ENCODE results near the gene NOS3.
"Not testable (repeated sequence)": the region's sequence is repeated elsewhere in the genome, so short reads cannot be mapped to it uniquely, and the experiment has no call there.

The NOS3 gene

GRCh38 chr7:151005566-151005965, 14.7 kb downstream of the NOS3 start:
- no peak for DNase-seq

DNA sequence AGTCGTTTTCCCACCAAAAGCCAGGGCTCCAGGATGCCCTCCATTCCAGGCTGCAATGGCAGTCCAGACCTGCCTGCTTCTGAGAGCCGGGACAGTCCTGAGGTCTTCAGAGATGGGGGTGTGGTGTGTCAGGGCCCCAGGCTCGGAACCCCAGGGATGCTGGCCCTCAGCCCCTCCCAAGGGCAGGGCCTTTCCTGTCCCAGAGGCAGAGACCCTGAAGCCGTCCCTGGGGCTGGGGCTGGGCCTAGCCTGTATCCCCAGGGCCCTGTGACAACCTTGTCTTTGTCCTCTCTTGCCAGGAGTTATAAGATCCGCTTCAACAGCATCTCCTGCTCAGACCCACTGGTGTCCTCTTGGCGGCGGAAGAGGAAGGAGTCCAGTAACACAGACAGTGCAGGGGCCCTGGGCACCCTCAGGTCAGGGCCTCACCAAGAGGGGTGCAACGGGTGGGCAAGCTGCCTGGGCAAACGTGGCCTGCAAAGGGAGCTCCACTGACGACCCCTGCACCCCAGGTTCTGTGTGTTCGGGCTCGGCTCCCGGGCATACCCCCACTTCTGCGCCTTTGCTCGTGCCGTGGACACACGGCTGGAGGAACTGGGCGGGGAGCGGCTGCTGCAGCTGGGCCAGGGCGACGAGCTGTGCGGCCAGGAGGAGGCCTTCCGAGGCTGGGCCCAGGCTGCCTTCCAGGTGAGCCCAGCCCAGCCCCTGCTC, 15.9 kb downstream of the NOS3 start:
- DNase-seq: no peak

- peak; percentile 63 for DNase-seq
These were observed 16.7 kb downstream of the NOS3 start for GRCh38 chr7:151007469-151007898.

- peak; percentile 73 for DNase-seq
These were observed 17.3 kb downstream of the NOS3 start for GRCh38 chr7:151008143-151008510.

- peak; percentile 95 for DNase-seq
These were observed 17.9 kb downstream of the NOS3 start for GRCh38 chr7:151008511-151009323.

GRCh38 chr7:151009327-151010036, 18.7 kb downstream of the NOS3 start:
- peak; percentile 63 for DNase-seq

- peak; percentile 62 for DNase-seq
These were observed 19.2 kb downstream of the NOS3 start for GRCh38 chr7:151010037-151010306.

DNA sequence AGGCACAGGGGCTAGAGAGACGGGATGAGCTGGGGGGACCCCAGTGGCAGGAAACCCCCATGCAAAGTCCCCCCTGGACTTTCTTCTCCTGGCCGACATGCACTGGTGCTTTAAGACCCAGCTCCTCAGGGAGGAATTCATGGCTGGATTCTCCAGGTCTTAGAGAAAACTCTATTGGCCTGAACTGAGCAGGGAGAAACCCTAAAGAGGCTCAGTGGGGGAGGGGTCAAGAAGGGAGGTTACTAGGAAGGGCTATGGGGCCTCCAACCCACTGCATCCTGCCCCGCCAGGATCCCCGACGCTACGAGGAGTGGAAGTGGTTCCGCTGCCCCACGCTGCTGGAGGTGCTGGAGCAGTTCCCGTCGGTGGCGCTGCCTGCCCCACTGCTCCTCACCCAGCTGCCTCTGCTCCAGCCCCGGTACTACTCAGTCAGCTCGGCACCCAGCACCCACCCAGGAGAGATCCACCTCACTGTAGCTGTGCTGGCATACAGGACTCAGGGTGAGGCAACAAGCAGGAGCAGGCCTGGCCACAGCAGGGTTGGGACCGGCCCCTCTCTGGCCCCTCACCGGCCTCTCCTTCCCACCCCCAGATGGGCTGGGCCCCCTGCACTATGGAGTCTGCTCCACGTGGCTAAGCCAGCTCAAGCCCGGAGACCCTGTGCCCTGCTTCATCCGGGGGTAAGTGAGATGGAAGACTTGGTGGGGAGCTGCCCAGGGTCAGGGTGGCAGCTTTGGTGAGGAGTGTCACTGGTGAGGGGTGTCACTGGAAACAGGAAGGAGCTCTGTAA, 19.7 kb downstream of the NOS3 start:
- DNase-seq: peak; percentile 81

DNA sequence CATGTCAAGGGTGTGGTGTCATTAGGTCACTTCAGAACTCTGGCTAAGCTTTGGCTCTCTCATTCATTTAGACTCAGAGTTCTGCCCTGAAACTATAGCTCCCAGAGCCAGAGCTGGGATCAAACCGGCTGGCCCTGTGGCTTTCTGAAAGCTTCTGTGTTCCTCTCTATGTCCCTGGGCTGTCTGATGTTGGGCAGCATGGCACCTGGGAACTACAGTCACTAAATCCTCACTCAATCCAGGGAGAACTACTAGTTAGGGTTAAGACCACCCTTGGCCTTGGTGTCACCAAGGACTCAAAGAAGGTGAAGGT, 20.2 kb downstream of the NOS3 start:
- DNase-seq: no peak

DNA sequence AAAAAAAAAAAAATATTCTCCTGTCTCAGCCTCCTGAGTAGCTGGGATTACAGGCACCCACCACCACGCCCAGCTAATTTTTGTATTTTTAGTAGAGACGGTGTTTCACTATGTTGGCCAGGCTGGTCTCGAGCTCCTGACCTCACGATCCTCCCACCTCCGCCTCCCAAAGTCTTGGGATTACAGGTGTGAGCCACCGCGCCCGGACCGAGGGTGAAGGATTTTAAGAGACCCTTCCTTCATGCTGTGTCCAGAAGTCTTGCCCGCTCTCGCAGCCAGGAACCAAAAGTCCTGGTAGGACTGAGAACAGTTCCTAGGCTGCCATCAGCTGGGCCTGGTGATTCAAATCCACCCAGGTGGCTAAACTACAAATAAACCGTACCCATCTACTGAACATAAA, 20.8 kb downstream of the NOS3 start:
- DNase-seq: not testable (repeated sequence)

DNA sequence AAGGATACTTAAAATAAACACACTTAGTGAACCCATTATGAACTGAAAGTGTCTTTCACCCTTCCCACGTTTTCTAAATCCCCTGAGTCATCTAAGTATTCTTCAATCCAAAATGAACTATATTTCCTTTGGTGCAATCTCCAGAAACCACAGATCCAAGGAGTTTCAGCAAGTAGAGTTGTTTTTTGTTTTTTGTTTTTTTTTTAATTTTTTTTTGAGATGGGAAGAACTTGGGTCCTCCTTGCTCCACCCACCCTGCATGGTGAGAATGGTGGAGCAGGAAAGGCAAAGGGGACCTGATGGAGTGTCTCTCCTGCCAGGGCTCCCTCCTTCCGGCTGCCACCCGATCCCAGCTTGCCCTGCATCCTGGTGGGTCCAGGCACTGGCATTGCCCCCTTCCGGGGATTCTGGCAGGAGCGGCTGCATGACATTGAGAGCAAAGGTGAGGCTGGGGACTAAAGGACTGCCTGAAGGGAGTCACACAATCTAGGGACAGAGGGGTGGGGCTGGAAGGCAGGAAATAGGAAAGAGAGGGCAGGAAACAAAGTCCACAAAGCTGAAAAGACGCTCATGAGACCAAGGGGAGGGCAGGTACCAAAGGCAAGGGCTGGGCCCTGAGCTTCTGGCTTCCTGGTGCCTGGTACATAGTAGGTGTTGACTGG, 21.3 kb downstream of the NOS3 start:
- no peak for DNase-seq

DNA sequence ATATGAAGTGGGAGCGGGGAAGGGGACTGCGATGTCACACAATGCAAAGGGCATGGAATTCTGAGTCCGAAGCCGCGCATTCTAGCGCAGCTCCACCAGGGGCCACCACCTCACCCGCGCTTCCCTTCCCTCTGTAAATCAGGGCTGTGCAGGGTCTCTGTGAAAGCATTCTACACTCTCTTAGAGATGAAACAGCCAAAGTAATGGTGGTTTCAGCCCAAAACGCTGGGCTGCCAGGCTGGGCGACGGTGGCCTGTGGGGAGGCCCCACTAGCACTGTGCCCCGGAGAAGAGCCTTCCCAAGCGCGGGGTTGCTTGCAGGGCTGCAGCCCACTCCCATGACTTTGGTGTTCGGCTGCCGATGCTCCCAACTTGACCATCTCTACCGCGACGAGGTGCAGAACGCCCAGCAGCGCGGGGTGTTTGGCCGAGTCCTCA, 22.1 kb downstream of the NOS3 start:
- no peak for DNase-seq

DNA sequence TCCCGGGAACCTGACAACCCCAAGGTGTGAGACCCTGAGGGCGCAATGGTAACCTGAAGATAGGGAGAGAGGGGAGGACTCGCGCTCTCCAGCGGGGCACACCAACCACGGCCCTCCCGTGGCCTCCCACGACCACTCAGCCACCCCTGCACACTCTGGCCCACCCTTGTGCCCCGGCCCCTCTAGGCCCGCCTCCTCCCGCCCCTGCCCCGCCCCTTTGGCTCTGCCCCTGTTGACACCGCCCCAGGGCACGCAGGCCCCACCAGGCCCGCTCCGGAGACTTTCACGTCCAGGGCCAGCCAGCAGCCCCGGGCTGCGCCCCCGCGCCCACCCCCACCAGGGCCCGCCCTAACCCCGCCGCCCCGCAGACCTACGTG, 22.5 kb downstream of the NOS3 start:
- no peak for DNase-seq

DNA sequence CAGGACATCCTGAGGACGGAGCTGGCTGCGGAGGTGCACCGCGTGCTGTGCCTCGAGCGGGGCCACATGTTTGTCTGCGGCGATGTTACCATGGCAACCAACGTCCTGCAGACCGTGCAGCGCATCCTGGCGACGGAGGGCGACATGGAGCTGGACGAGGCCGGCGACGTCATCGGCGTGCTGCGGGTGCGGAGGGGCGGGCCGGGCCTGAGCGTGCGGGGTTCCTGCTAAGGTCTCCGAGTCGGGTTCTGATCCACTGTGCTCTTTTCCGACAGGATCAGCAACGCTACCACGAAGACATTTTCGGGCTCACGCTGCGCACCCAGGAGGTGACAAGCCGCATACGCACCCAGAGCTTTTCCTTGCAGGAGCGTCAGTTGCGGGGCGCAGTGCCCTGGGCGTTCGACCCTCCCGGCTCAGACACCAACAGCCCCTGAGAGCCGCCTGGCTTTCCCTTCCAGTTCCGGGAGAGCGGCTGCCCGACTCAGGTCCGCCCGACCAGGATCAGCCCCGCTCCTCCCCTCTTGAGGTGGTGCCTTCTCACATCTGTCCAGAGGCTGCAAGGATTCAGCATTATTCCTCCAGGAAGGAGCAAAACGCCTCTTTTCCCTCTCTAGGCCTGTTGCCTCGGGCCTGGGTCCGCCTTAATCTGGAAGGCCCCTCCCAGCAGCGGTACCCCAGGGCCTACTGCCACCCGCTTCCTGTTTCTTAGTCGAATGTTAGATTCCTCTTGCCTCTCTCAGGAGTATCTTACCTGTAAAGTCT, 23.1 kb downstream of the NOS3 start:
- peak; percentile 95 for DNase-seq

- DNase-seq: no peak
These were observed 24.1 kb downstream of the NOS3 start for GRCh38 chr7:151014950-151015349.

DNA sequence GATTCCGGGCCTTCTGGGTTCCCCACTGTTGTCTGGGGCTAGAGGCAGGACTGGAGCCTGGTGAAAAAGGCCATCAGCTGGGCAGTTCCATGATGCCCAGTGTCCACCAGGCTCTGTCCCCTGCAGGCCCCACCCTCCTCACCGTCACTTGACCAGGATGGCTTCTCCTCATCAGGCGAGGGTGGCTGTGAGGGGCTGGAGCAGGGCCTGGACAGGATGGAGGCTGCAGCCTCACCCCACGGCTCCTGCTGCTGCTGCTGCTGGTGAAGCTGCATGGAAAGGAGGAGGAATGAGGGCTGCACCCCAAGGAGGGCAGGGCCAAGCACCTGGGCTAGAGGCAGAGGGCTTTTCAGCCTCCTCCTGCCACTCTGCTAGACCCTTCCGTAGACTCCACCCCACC, 25.1 kb downstream of the NOS3 start:
- no peak for DNase-seq

DNA sequence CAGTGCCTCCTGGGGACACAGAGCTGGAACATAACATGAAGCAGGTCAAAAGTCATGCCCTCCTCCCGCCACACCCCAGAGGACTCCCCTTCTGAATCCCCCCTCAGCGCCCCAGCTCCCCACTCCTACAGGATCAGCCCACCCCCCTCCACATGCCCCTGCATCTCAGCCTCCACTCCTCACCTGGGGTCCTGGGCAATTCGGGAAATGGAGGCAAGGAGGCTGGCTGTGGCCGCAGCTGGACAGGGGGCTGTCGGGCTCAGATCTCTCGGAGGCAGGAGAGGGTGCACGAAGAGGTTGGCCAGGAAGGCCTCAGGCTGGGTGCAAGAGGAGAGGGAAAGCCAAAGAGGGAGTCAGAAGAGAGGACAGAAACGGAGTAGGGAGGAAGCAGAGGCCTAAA, 25.7 kb downstream of the NOS3 start:
- DNase-seq: no peak

DNA sequence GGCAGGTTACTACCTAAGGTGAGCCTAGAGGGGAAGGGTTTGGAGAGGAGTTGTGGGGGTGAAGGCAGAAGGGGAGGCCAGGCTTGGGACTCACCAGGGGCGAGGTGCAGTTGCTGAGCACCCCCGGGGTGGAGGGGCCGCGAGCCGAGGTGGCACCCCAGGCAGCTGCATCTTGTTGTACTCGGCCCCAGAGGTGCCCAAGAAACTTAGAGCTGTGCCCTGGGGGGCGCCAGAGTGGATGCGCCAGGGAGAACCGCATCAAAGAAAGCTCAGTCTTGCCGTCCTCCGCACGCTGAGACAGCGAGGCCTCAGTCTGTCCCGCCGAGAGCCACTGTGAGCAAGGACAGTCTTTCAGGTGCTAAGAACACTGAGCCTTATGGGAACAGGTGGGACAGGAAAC, 26.1 kb downstream of the NOS3 start:
- no peak for DNase-seq

GRCh38 chr7:151017370-151017952, 26.6 kb downstream of the NOS3 start:
- DNase-seq: no peak

- peak; percentile 93 for DNase-seq
These were observed 27.2 kb downstream of the NOS3 start for GRCh38 chr7:151017953-151018420.

GRCh38 chr7:151018421-151019129, 27.8 kb downstream of the NOS3 start:
- peak; percentile 76 for DNase-seq
